Measurements from ENCODE around the gene NIT2.

Gene NIT2

GRCh38 chr3:100374521-100374920, 40.0 kb downstream of the NIT2 start:
- no peaks in the 10 kb centered on the region for H3F3A ChIP-seq (ENCODE audit: control insufficient read depth, insufficient read depth)
- H3K4me3 ChIP-seq (ENCODE audit: low read length), result no peak overlapping the region
- H3K9me3 ChIP-seq (ENCODE audit: control insufficient read depth, insufficient read depth, low read length), result no peaks in the 10 kb centered on the region
- no peak for TF ChIP-seq CTCF (IDR thresholded peaks at IDR 0.05; ENCODE audit: low read depth, low read length, poor library complexity, severe bottlenecking)
- TF ChIP-seq EZH2phosphoT487 (IDR thresholded peaks at IDR 0.05; ENCODE audit: borderline replicate concordance, low read length), result no peak
- no peaks in the 10 kb centered on the region; the same call in 1 of the 2 replicates for H3K79me2 ChIP-seq (ENCODE audit: control insufficient read depth, low read length)
- H3K9me2 ChIP-seq (replicated peaks; ENCODE audit: control insufficient read depth, low read length), result no peaks in the 10 kb centered on the region
- H3K27me3 ChIP-seq (ENCODE audit: control insufficient read depth, low read length), result no peaks in the 10 kb centered on the region
- peaks cover 84% of the 10 kb centered on the region for H3K36me3 ChIP-seq (ENCODE audit: control insufficient read depth, low read length)
- no peak overlapping the region for H3K4me2 ChIP-seq (ENCODE audit: low read length)
- H3K4me1 ChIP-seq (ENCODE audit: control insufficient read depth, low read length), result no peaks in the 10 kb centered on the region
- H3K27ac ChIP-seq (ENCODE audit: low read depth, low read length), result no peak overlapping the region
- H4K20me1 ChIP-seq (ENCODE audit: control insufficient read depth, insufficient read depth, low read depth, low read length), result no peaks in the 10 kb centered on the region

GRCh38 chr3:100376301-100376700, 41.7 kb downstream of the NIT2 start:
- no peaks in the 10 kb centered on the region; the same call in 1 of the 2 replicates for H3K79me2 ChIP-seq (ENCODE audit: control insufficient read depth, low read length)
- H3F3A ChIP-seq (ENCODE audit: control insufficient read depth, insufficient read depth), result no peaks in the 10 kb centered on the region
- H3K9me3 ChIP-seq (ENCODE audit: control insufficient read depth, insufficient read depth, low read length), result no peaks in the 10 kb centered on the region
- H3K4me2 ChIP-seq (ENCODE audit: low read length), result no peak overlapping the region
- no peak overlapping the region for H3K4me3 ChIP-seq (ENCODE audit: low read length)
- H3K27me3 ChIP-seq (ENCODE audit: control insufficient read depth, low read length), result no peaks in the 10 kb centered on the region
- H4K20me1 ChIP-seq (ENCODE audit: control insufficient read depth, insufficient read depth, low read depth, low read length), result no peaks in the 10 kb centered on the region
- peaks cover 88% of the 10 kb centered on the region for H3K36me3 ChIP-seq (ENCODE audit: control insufficient read depth, low read length)
- H3K4me1 ChIP-seq (ENCODE audit: control insufficient read depth, low read length), result no peaks in the 10 kb centered on the region
- H3K9me2 ChIP-seq (replicated peaks; ENCODE audit: control insufficient read depth, low read length), result no peaks in the 10 kb centered on the region
- H3K27ac ChIP-seq (ENCODE audit: low read depth, low read length), result no peak overlapping the region
- TF ChIP-seq EZH2phosphoT487 (IDR thresholded peaks at IDR 0.05; ENCODE audit: borderline replicate concordance, low read length), result no peak
- no peak for TF ChIP-seq CTCF (IDR thresholded peaks at IDR 0.05; ENCODE audit: low read depth, low read length, poor library complexity, severe bottlenecking)

GRCh38 chr3:100384733-100385525, 50.4 kb downstream of the NIT2 start:
- TF ChIP-seq EZH2phosphoT487 (IDR thresholded peaks at IDR 0.05; ENCODE audit: borderline replicate concordance, low read length), result no peak
- TF ChIP-seq CTCF (IDR thresholded peaks at IDR 0.05; ENCODE audit: low read depth, low read length, poor library complexity, severe bottlenecking), result no peak
- H3K4me3 ChIP-seq (ENCODE audit: low read length), result no peak overlapping the region
- H3K4me1 ChIP-seq (ENCODE audit: control insufficient read depth, low read length), result no peaks in the 10 kb centered on the region
- no peaks in the 10 kb centered on the region for H4K20me1 ChIP-seq (ENCODE audit: control insufficient read depth, insufficient read depth, low read depth, low read length)
- peaks cover 87% of the 10 kb centered on the region for H3K36me3 ChIP-seq (ENCODE audit: control insufficient read depth, low read length)
- no peaks in the 10 kb centered on the region for H3F3A ChIP-seq (ENCODE audit: control insufficient read depth, insufficient read depth)
- H3K79me2 ChIP-seq (ENCODE audit: control insufficient read depth, low read length), result peaks cover 32% of the 10 kb centered on the region
- H3K27me3 ChIP-seq (ENCODE audit: control insufficient read depth, low read length), result no peaks in the 10 kb centered on the region
- H3K4me2 ChIP-seq (ENCODE audit: low read length), result no peak overlapping the region
- no peak overlapping the region for H3K27ac ChIP-seq (ENCODE audit: low read depth, low read length)
- no peaks in the 10 kb centered on the region for H3K9me2 ChIP-seq (replicated peaks; ENCODE audit: control insufficient read depth, low read length)
- H3K9me3 ChIP-seq (ENCODE audit: control insufficient read depth, insufficient read depth, low read length), result peaks cover 10% of the 10 kb centered on the region; the same call in 1 of the 2 replicates
